Activated CD4-positive, alpha-beta T cell treated with anti-CD3 and anti-CD28 coated beads, Interleukin-2, Interleukin-6, amounts not matched to agents 100 ng/mL and 50 ng/mL, durations not matched to agents 16 hours and 8 hours (primary cell): ENCODE results near the gene PAX5.

Experiments used
- DNase-seq: peaks from one replicate; pipeline ENCODE4 v3.0.0-alpha.2; 2020

The PAX5 gene

GRCh38 chr9:36847781-36848673 lies 186.0 kb downstream of the PAX5 start:
- DNase-seq = no peak

DNA sequence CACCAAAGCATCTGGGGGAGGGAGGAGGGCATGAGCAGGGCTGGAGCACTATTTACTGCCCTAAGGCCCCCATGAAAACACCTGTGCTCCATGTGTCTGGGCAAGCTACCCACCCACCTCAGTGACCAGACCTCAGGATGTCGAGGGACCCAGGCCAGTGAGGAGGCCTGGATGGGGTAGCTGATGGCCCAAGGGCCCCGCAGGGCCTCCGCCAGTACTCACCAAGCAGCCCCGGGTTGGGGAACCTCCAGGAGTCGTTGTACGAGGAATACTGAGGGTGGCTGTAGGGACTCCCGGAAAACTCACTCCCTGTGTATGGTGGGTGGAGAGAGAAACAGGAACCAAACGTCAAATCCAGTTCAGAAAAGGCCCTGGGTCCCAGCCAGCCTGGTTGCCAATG lies 187.4 kb downstream of the PAX5 start:
- no peak for DNase-seq

GRCh38 chr9:36845844-36846243 lies 188.2 kb downstream of the PAX5 start:
- no peak for DNase-seq

- no peak for DNase-seq
Observed at GRCh38 chr9:36844961-36845360, 189.1 kb downstream of the PAX5 start.

GRCh38 chr9:36843964-36844363 lies 190.1 kb downstream of the PAX5 start:
- DNase-seq = peak; percentile 5

DNA sequence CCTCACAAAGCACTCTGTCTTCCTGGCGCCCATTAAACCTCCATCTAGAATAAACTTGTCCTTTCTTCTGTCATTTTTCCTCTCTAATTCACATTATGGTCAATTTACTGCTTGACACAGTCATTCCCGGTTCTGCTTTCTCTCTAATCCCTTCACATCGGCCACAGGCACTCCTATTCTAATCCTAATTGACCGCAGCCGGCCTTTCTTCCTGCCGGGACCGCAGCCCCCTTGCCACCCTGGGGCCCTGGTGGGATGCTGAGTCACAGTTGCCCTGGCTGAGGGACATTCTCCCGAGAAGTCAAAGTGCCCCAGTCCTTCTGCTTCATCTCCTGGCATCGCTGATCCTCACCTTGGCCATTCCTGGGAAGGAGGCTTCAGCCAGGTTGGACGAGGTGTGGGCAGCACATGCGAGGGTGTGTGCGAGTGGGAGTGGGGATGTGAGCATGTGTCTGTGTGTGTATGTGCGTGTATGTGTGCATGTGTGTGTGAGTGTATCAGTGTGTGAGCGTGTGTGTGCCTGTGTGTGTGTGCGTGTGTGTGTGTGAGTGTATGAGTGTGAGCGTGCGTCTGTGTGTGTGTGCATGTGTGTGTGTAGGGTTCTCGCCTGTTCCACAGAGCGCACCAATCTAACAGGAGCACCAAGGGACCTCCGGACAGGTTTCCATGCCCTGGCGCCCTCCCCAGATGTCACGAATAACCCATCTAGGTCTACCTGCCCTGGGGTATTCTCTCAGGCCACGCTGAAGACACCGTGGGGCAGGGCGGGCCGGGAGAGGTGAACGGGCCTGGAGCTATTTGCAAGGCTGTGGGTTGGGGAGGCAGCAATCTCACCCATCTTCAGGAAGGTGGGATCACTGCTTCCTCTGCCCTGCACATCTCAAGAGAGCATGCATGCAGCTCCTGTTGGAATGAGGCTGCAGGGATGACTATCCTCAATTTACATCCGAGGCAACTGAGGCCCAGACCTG lies 191.2 kb downstream of the PAX5 start:
- no peak for DNase-seq

DNA sequence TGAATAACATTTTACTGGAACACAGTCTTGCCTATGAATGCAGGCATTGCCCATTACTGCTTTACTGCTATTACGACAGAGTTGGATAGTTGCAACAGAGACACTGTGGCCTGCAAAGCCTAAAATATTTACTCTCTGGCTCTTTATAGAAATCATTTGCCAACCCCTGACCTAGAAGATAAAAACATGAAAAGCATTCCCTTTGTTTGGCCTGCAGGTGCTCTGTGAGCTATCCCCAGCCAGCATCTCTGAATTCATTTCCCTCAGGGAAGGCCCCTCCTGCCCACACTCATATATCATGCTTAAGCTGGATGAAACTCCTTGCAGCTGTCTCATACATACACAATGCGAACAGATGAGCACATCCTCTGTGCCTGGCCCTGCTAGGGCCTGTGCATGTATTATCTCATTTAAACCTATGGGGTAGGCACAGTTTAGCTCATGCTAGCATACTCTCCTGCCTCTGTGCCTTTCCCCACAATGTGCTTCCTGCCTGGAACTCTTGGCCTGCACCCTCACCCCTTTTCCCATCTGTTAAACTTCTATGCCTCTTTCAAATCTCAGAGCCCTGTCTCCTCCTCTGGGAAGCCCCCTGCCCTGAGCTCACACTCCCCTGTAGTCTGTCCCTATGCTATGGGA lies 193.1 kb downstream of the PAX5 start:
- no peak for DNase-seq

- DNase-seq = no peak
Observed at GRCh38 chr9:36839131-36839885, 194.8 kb downstream of the PAX5 start.

DNA sequence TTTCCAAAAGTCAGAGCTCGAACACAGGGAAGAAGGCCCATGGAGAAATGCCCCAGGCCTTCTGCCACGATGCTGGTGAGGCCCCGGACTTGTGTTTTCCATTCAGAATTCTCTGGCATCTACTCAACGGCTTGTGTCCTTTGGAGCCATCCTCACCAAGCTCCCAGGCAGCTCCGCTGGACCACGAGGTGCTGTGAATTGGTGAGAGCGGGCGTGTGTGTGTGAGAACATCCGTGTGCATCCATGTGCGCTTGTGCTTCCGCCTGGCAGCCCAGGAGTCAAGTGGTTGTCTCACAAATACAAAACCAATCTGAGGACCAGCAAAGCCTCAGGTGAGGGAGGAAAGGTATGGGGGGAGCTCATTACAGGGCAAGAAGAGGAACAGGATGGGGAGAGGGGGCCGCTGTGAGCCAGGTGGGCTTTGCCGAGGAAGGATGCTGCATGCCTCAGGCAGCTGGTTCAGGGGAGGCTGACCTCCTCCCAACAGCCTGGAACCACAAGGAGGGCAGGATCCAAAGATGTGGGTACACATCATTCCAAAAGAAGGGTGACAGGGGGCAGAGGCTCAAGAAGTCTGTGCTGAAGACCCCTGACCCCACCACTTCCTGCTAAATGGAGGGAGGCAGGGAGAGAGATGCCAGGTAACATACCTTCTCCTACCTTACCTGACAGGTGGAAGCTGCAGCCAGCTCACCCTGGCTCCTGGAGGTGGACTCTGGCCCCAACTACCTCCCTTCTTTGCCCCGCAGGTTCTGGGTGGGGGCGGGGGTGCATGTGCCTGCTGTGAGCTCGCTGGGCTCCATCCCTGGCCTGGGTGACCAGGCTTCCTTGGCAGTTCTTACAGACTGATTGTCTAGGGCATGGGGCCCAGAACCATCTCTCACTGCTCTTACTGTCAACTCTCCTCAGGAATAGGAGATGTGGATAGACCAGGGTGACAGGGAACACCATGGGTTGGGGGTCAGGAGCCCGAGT lies 196.3 kb downstream of the PAX5 start:
- no peak for DNase-seq

- no peak for DNase-seq
Observed at GRCh38 chr9:36836486-36836885, 197.6 kb downstream of the PAX5 start.

- DNase-seq = no peak
Observed at GRCh38 chr9:36835271-36835996, 198.6 kb downstream of the PAX5 start.

- no peak for DNase-seq
Observed at GRCh38 chr9:36834736-36835135, 199.3 kb downstream of the PAX5 start.

- no peak for DNase-seq
Observed at GRCh38 chr9:36833954-36834353, 200.1 kb downstream of the PAX5 start.

GRCh38 chr9:36832164-36832795 lies 201.8 kb downstream of the PAX5 start:
- DNase-seq = no peak

DNA sequence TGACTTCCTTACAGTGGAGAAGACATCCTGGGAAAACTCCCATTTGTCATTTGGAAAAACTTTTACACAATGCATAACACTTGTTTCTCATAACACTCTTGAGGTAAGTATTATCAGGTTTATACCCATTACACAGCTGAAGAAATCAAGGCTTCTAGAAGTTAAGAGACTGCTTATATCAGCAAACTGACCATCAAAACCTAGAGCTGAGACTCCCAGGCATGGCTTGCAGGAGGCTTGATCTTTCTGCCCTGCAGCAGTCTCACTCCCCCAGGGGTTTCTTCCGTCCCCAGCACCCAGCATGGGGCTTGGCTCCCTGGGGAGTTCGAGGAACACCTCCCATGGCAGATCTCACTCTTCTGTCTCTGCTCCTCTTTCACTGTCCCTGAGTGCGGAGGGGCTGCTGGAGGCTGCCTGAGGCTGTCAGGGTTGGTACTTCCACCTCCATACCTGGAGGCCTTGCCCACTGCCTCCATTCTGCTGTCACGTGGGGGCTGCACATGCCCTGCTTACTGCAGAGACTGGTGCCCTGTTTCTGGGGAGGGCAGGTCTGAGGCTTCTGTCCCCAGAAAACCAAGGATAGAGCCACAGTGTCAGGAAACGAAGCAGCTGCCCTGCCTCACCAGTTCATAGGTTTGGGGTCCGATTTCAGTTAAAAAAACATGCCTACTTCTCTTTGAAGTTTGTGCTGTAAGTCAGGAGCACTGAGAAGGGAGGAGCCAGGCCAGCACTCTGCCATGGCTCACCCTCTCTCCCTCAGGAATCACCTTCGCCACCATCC lies 202.5 kb downstream of the PAX5 start:
- DNase-seq = no peak

DNA sequence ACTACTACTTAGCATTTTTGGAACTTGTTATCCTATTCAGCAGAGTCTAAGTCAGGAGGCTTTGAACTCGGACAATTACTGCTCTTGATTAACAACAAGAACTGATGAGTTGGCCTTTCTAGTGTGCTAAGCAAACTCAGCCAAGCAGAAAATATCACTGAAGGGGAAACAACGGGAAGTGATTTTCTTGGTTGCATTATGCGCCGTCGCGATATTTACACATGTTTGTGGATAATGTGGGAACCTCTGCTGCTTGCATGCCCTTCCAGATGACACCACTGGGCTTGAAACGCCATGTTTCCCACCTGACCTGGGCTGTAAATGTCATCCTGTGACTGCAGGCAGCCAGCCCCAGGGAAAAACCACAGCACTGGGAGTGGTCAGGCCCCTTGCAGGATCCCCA lies 205.5 kb downstream of the PAX5 start:
- DNase-seq = no peak

- no peak for DNase-seq
Observed at GRCh38 chr9:36827593-36827992, 206.5 kb downstream of the PAX5 start.

DNA sequence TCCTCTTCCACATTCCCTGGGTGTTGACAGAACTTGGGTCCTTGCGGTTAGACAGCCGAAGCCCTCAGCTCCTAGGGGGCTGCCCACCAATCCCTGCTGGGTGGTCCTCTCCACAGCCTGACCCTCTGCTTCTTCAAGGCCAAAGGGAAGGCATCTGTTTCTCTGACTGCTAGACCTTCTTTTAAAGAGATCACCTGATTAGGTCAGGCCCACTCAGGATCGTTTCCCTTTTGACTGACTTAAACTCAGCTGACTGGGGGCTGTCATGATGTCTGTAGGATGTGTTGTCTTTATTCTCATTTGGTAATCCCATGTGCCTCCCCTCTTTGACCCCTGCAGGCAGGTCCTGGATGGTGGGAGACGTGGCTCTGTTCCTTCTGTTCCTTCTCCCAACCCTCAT lies 207.5 kb downstream of the PAX5 start:
- no peak for DNase-seq

DNA sequence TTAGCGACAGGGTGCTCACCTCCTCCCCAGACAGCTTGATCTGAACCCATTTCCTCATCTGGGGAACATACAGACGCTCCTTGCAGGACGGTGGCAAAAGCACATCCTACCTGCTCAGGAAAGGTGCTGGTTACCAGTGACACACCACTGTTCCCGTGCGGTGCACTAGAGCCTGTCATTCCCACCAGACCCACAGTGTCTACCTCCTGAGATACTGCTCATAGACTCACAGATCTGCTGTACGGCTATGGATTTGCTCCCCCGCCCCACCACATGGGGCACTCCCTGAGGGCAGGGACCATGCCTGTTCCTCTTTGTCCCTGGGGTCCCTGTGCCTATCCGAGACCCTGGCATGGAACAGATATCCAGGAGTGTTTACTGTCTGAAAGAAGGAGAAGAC lies 208.9 kb downstream of the PAX5 start:
- no peak for DNase-seq
